Measurements from ENCODE around the gene SLC49A4.

Gene SLC49A4

GRCh38 chr3:122929188-122930062, 134.6 kb downstream of the SLC49A4 start:
- no peak for DNase-seq (ENCODE audit: low read depth, low spot score)

GRCh38 chr3:122930063-122930997, 135.5 kb downstream of the SLC49A4 start:
- no peak for DNase-seq (ENCODE audit: low read depth, low spot score)
